Hematopoietic multipotent progenitor cell treated with erythropoietin and hydrocortisone succinate and interleukin-3 and kit ligand, for 15 days (in vitro differentiated cells): ENCODE data around the gene PHF21B.
"Not testable (repeated sequence)": the region's sequence is repeated elsewhere in the genome, so short reads cannot be mapped to it uniquely, and the experiment has no call there.

ENCODE experiments used
- DNase-seq: peaks from one replicate; pipeline ENCODE4 v3.0.0-alpha.2; 2015; ENCODE audit warnings: low spot score

PHF21B gene

DNA sequence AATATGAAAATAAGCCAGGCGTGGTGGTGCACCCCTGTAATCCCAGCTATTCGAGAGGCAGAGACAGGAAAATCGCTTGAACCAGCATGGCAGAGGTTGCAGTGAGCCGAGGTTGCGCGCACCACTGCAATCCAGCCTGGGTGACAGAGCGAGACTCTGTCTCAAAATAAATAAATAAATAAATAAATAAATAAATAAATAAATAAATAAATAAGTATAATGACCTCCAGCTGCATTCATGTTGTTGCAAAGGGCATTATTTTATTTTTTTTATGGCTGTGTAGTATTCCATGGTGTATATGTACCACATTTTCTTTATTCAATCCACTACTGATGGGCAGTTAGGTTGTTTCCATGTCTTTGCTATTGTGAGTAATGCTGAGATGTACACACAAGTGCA lies 48.1 kb downstream of the PHF21B start:
- DNase-seq: not testable (repeated sequence)

DNA sequence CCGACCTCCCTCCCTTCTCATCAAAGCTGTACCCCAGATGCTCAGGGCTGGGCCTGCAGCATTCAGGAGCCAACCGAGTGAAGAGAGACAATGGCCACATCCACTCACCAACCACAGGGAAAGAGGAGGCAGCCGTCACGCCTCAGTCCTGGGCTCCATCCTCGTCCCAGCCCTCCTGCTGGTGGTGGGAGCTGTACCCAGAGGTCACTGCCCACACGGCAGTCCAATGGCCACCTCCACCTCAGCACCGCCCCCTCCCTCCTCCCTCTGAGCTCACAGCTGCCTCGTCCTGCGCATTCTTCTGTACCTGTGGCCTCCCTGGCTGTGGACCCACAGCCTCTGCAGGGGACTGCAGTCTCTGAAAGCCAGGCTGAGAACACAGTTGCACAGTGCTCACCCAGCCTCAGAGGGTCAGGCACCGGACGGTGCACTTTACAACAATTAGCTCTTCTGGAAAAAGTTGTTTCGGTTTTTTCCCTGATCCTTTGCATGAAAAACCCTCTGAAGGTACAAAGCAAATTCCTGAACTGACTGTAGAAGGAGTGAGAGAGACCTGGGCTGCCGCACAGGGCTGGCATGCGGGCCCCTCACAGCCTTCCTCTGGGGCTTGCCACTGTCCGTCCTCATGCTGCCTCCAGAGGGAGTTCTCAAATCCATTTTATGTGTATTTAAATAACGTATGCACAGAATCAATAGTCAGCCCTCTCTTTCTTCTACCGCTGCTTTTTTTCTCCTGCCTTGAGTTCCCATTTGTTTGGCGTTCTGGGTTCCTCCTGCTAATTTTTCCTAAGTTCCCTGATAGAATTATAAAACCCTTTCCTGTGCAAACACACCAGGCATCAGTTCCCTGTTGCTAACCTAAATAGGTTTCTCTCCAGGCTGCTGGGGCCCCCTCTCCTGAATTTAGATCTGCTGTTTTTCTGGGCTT lies 52.7 kb downstream of the PHF21B start:
- DNase-seq: no peak

DNA sequence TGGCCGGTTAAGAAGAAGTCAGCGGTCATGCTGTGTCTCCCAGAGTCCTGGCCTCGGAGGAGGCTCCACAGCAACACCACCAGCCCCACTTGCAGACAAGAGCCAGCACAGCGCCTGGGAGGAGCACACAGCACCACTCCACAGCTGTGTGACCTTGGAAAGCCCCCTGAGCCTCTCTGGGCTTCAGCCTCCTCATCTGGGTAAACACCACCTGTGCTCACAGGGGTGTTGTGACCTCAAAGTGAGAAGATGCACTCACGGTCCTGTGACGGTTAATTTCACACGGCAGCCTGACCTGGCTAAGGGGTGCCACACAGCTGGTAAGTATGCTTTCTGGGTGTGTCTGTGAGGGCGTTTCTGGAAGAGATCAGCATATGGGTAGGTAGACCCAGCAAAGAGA lies 54.7 kb downstream of the PHF21B start:
- no peak for DNase-seq

DNA sequence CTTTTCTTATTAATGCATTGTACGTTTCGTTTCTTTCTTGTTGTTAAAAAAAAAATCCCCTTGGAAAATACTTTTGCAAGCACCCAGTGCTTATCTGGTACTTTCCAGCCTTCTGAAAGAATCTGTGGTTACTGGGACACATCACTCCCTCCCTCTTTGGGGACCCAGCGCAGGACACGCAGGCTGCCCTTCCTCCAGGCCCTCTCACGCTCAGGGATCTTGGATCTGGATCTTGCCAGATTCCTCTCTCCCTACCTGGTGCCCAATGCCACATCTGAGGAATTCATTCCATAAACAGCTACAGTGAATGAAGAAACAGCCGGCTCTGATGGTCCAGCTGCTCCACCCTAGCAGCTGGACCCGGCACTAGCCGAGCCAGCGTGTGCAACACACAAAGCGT lies 55.7 kb downstream of the PHF21B start:
- no peak for DNase-seq

DNA sequence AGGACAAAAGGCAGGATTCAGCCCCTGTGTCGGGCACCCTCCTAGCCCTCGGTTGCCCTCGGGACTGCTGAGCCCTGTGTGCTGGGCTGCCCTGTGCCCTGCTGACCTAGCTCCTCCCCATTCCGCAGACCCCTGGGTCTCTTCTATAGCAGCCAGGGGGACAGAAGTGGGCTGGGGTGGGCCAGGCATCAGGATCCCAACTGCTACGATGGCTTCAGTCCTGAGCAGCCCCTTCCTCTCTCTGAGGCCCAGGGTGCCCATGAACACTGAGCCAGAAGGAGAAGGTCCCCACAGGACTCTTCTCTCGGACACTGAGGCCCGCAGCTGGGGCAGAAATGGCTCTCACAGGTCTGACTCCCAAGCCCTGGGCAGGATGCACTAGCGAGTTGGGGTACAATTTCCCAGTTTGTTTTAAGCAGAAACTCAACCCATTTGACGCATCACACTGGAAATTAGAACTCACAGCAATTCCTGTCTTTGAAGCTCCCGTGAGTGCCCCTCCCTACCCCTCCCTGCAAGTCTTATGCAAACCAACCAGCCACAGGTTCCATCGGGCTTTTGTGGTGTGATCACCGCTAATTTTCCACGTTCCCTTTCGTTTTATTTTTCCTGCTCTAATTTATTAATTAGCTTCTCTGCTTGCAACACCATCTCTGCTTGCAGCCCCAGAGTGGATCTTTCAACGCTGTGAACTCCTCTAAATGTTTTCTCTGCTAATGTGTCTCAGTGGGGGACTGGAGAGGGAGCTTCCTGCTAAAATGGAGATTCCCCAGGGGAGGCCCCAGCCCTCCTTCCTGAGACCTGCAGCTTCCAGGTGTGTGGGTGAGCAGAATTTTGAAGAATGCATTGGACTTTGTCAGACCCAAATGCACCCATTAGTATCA lies 56.7 kb downstream of the PHF21B start:
- no peak for DNase-seq

DNA sequence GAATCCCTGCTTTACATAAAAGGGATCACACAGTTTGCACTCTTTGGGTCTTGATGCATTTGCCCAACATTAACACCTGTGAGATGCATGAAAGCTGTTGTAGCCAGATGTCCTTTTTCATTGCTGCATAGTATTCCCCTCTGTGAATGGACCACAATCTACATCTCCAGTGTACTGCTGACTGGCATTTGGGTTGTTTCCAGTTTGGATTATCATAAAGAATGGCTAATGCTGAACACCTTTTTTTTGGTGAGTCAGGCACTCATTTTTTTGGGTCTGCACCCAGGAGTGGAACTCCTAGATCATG lies 58.3 kb downstream of the PHF21B start:
- no peak for DNase-seq

DNA sequence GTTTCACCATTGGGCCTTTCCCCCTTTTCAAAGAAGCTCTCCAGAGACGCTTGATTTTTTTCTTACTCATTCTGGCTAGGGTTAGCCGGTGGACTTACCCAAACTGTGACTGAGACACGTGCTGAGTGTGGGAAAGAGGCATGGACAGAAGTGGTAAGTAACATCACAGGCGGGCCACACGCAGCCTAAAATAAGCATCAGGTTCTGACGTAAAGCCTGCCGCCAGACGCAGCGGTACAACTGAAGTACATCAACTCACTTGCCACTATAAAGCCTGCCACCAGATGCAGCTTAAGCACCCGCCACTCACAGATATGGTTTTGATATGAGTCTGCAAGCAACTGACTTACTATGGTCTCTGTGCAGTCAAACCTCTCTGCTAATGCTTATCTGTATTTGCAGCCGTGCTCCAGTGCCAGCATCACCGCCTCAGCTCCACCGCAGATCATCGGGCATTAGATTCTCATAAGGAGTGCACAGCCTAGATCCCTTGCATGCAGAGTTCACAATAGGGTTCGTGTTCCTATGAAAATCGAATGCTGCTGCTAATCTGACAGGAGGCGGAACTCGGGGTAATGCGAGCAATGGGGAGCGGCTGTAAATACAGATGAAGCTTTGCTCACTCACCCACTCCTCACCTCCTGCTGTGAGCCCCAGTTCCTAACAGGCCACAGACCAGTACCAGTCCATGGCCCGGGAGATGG lies 58.8 kb downstream of the PHF21B start:
- DNase-seq: no peak

DNA sequence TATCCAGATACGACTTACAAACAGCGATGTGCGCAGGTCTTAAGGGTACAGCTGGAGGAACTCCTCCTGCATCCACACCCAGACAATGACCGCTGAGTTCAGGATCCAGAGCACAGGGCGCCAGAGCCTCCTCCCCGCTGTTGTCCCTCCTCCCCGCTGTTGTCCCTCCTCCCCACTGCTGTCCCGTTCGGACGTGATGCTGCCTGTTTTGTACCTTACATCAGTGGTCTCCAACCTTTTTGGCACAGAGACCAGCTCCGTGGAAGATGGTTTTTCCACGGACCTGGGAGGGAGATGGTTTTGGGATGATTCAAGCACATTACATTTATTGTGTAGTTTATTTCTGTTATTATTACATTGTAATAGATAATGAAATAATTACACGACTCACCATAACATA lies 62.0 kb downstream of the PHF21B start:
- no peak for DNase-seq

DNA sequence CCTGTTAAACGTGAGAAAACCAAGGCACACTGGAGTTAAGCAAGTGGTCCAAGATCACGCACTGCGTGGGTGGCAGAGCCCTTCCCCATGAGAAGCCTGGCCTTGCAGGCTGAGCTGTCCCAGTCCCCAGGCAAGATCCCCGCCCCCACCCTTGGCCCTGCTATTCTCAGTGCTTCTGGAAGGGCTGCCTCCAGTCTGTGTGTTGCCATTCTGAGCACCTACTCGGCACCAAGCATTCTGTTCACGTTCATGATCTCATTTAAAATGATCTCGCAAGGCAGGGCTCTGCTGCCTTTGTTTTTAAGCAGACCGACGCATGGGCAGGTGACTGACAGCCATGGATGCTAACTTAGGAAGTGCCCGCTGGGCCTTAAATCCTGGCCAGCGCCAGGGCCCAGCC lies 62.8 kb downstream of the PHF21B start:
- DNase-seq: no peak

DNA sequence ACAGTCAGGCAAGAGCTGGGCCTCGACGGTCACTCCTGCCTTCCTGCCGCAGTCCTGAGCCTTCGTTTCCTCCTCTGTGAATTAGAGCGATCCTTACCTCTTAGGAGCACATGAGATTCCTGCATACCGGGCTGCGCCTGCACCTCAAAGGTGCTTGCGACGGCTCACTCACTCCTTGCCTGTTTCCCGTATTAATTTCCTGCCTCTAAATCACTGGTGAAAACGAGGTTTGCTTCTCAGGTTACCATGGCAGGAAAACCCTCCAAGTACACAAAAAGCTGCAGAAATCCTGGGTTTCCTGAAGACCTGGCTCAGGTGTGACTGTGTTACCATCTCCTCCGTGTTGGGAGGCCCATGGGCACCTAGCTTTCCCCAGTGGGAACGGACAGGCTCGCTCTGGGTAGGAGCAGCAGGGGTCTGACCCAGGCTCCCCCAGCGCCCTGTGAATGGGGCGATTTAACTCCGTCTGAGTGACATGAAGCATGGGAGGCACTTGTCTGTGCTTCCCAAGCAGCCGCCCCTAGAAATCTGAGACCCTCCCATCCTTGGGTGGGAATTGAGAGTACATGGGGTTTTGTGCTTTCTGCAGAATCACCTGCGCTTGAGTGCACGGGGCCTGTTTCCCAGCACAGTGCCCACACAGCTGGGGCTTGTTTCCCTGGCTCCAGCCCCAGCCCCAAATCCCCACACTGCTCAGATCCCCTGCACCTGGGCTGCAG lies 64.8 kb downstream of the PHF21B start:
- DNase-seq: no peak

DNA sequence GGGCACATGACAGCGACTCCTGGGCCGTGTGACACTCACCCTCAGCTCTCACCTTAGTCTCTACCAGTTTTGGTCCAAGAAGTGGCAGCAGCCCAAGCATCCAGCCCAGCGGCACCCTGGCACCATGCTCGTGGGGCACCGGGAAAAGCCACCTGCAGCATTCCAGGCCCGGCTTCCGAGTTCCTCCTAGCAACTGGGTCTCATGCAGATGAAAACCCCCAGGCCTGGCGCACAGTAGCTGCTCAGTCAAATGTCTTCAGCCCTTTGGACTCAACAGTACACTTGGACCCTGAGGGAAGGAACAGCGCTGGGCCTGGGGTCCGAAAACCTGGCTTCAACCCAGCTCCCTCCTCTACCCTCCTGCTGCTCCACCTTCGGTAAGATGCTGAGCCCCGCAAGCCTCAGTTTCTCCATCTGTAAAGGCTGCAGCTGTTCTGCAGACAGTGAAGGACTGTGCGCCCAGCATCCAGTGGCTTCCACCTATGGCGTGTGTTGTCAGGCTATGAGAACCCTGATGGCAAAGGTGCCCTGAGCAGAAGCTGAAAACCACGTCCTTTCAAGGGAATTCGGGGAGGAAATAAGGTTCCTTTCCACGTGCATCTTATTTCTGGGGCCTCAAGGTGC lies 66.0 kb downstream of the PHF21B start:
- DNase-seq: no peak

DNA sequence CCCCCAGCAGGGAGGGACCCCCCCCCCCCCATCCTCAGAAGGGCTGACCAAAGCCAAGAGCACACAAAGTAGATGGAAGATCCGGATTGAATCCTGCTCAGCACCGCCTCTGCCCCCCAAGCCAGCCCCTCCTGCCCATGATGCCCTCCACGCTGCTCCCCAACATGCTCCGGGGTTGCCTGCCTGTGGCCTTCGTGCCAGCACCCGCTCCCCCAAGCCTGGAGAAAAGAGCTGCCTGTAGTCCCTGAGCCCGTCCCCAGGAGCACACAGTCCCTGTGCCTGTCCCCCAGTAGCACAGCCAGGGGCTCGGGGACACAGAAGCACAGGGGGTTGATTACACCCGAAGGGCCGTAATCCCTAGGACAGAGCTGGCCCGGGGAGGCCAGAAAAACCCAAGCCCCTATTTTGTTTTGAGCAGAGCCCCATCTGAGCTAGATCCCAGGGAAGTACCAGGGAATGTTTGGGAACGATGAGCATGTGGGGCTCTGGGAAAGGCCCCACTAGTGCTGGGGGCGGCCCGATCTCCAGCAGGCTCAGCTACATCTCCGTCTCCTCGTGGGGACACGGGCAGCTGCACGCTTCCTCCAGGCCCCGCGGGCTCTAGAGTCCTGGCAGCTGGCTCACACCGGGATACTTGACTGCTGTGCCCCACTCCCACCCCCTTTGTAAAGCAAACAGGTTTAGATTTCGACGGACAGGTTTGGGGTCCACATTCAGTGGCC lies 66.7 kb downstream of the PHF21B start:
- no peak for DNase-seq

DNA sequence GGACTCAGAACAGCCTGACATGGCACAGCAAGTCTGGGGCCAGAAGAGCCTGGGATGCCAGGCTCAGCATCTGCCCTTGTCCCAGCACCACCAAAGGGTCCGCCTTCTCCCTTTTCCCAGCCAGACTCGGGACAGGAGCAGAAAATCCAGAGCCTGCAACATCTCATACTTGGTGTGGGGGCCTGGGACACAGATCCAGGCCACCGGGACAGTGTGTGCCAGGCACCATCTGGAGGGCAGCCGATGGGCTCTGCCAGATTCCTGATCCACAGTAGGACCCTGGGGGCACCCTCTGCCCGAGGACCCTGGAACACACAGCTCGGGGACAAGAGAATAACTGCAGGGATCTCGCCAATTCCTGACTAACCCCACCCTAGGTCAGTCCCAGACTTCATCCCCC lies 67.7 kb downstream of the PHF21B start:
- DNase-seq: no peak

DNA sequence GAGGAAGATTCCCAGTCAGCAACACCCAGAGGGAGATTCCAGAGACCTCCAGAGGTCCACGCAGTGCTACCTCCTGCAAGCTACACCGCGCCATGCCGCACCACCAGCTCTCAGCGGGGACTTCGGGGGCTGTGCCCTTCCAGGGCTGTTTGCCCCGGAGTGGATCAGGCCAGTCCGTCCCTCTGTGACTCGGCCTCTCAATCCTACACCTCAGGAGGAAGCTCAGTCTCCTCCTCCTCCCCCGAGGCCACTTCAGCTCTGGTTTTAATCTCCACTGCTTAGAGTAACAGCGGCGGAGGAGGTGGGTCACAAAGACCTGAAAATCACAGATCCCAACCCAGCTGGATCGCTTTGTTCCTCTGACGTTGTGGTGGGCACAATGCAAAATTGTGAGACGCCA lies 68.6 kb downstream of the PHF21B start:
- no peak for DNase-seq

DNA sequence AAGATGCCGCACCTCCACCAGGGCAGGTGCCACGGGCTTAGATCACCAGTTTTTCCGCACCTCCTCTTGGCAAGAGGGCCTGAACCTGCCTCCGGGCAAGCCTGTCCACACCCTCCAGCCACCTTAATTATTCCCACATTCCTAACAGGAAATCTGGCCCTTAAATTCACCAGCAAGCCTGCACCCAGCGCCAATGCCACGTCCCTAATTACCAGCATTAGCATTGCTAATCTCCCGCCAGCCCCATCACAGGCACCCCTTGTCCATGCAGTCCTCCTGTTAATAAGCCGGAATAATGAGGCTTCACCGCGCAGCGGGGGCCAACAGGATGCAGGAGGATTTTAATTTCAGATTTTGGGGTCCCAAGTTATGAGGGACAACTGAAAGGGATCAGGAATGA lies 69.7 kb downstream of the PHF21B start:
- no peak for DNase-seq

DNA sequence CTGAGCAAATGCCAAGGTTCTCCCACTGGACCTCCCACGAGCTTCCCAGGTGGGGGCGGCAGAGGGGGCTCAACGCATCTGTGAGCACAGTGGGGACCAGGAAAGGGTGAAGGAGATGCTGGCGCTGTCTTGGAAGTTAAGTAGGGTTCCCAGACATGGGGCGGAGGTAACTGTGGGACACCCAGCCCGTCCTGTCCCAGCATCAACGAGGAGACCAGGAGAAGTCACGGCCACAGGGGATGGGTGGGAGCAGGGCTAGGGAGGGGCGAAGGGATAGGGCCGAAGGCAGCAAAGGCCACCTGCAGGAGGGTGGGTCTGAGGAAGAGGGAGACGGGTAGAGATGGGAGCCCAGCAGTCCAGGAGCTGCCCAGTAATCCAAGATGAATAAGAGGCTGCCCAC lies 70.4 kb downstream of the PHF21B start:
- no peak for DNase-seq

DNA sequence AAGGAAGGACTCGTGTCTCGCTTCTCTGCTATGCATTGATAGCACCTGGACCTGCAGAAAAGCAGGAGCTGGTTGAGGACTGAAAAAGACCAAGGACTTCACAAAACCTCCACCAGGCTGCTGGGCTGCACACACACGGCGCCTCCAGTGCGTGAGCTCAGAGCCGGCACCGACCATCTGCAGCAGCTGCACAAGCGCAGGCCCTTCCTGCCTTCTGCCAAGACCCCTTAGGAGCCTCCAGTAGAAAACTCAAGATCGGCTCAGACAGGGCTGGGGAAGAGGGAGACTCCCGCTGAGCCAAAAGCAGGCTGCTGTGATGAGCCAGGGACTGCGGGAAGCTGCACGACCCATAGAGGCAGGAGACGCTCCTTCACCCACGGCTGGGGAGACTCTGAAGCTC lies 70.9 kb downstream of the PHF21B start:
- DNase-seq: no peak

DNA sequence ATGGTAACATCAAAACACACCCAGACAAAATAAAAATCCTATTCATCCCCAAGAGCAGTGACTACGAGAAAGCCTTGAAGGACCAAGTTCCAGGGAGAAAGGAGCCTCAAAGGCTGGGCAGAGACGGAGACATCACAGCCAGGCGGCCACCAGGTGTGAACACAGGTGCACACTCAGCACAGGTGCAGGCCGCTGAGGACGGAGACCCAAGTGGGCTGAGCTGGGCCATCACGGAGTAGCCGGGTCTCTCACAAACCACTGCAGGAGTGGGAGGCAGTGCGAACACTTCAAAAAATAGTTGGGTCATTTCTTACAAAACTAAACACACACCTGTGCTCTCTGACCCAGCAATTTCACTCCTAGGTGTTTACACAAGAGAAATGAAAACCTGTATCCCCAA lies 72.6 kb downstream of the PHF21B start:
- DNase-seq: no peak

DNA sequence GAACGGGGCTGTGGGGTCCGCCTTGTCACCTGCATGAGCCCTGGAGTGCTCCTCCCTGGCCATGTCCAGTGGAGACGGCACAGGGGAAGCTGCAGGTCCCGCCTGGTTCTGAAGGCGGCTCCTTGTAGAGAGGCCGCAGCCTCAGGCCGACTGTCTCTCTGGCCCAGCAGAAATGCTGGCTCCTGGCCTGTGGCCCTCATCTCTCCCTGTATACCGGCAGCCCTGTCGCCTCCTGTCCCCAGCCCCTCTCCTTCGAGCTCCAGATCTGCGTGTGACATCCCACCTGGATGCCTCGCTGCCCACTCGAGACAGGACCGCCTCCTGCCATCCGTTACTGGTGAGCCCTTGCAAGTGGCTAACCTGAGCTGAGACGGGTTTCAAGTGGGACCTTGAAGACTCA lies 73.6 kb downstream of the PHF21B start:
- DNase-seq: no peak

DNA sequence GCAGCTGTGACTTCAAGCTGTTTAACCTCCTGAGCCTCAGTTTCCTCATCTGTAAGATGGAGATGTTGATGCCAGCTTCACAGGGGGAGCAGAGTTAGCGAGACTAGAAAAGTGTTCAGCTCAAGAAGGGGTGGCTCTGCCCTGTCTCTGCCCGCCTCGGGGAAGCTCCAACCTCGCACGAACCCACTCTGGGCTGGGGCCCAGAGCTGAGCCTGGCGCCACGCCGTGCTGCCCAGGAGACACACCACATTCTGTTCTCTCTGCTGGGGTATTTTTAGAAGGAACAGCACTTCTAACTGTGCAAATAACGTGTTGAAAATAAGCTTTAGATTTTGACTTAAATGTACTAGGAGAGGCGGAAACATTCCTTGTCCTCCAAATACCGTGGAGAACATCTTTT lies 74.1 kb downstream of the PHF21B start:
- DNase-seq: no peak

DNA sequence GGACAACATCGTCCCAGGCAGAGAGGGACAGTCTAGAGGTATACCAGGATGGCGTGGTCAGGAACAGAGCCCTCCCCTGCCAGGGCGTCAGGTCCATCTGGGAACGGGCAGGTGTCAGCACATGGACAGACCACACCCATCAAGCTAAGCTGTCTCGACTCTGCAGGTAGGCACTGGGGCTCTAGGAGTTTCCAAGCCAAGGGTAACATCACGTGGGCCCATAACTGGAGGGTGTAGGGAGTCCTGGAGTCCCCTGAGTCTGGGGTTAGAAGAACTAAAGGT lies 75.4 kb downstream of the PHF21B start:
- no peak for DNase-seq
